ENCODE results near the gene ITGAX. TPM values are rescaled to one million over a fixed set of nuclear protein-coding genes. Genes with fewer than 3 reads are reported as not detected.

ITGAX gene
- total and polyA plus RNA-seq, 7 donors: 0.60 to 7.6 (median 1.8) TPM

DNA sequence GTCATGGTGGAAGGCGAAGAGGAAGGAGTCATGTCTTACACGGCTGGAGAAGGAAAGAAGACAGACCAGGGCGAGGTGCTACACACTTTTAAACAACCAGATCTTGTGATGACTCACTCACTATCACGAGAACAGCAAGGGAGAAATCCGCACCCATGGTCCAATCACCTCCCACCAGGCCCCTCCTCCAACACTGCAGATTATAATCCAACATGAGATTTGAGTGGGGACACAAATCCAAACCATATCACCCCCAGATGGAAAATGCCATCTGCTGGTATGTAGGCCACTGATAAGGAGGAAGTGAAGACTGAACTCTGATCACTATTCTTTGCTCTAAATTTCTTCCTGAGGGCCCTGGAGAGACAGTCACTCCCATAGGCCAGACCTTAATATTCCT, 7.5 kb upstream of the ITGAX start:
- Histone ChIP-seq H3K9me3 (no peaks in the 10 kb centered on the region), H3K36me3 (no peaks in the 10 kb centered on the region), H3K4me1 (no peaks in the 10 kb centered on the region), H3K27me3 (peaks cover 0 to 6% (median 0%) of the 10 kb centered on the region in 3 donors), H3K4me3 (no peak overlapping the region), H3K27ac (no peak overlapping the region)
- 62 to 76% methylated on average over 5 of the region's 5 CpGs for WGBS, 2 donors
- intact Hi-C loops (cut with DNase I): no loop called here
- TF ChIP-seq EP300 (IDR thresholded peaks at IDR 0.05) (no peak), POLR2AphosphoS5 (IDR thresholded peaks at IDR 0.05) (no peak), POLR2A (IDR thresholded peaks at IDR 0.05) (no peak)
- TF ChIP-seq, protein P1, sequence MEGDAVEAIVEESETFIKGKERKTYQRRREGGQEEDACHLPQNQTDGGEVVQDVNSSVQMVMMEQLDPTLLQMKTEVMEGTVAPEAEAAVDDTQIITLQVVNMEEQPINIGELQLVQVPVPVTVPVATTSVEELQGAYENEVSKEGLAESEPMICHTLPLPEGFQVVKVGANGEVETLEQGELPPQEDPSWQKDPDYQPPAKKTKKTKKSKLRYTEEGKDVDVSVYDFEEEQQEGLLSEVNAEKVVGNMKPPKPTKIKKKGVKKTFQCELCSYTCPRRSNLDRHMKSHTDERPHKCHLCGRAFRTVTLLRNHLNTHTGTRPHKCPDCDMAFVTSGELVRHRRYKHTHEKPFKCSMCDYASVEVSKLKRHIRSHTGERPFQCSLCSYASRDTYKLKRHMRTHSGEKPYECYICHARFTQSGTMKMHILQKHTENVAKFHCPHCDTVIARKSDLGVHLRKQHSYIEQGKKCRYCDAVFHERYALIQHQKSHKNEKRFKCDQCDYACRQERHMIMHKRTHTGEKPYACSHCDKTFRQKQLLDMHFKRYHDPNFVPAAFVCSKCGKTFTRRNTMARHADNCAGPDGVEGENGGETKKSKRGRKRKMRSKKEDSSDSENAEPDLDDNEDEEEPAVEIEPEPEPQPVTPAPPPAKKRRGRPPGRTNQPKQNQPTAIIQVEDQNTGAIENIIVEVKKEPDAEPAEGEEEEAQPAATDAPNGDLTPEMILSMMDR (IDR thresholded peaks at IDR 0.05): no peak
- peak; percentile 9 for DNase-seq

DNA sequence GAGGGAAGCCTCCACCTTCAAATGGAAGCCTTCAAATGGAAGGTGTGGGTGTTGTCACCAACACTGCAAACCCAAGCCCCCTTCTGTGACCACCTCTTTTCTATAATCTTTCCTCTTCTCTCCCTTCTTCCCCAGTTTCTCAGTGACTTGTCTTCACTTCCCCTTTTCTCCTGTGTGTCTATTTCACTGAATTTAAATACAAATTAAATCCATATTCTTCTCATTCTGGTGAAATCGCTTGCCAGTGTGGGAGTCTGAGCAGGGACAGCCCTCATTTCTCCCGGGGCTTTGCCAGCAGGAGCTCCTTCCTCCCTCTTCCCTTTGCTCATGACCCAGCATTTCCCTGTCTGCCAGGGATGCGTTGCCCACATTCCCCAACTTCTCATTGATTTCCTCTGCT, 6.4 kb upstream of the ITGAX start:
- Histone ChIP-seq H3K4me3 (no peak overlapping the region), H3K27ac (no peak overlapping the region), H3K4me1 (no peaks in the 10 kb centered on the region), H3K9me3 (no peaks in the 10 kb centered on the region), H3K36me3 (no peaks in the 10 kb centered on the region), H3K27me3 (peaks cover 0 to 6% (median 0%) of the 10 kb centered on the region in 3 donors)
- intact Hi-C loops (cut with DNase I): no loop called here
- TF ChIP-seq, protein P1 (IDR thresholded peaks at IDR 0.05): no peak
- no peak for TF ChIP-seq POLR2A (IDR thresholded peaks at IDR 0.05)
- TF ChIP-seq POLR2AphosphoS5 (IDR thresholded peaks at IDR 0.05): no peak
- no peak for TF ChIP-seq EP300 (IDR thresholded peaks at IDR 0.05)
- 41 to 48% methylated on average over 3 of the region's 3 CpGs for WGBS, 2 donors
- no peak for DNase-seq

DNA sequence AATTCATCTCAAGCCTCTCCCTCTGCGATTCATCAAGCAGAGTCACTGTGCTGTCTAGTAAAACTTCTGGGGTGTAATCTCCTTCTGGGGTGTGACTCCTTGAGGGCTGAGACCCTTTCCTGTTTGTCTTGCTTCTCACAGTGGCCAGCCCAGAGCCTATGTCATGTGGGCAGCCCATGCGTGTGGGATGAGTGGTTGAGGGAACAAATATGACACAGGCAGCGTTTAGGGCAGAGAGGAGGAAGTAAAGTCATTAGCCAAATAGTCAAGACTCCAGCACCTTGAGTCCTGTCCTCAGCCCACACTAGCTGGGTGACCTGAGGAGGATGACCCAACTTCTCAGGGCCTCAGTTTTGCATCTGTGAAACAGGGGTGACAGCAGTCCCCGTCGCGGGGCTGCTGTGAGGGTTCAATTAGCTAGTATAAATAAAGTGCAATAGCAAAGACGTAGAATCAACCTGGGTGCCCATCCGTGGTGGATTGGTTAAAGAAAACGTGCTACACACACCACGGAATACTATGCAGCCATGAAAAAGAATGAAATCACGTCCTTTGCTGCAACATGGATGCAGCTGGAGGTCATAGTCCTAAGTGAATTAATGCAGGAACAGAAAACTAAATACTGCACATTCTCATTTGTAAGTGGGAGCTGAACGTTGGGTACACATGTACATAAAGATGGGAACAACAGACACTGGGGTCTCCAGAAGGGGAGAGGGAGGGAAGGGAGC, 4.5 kb upstream of the ITGAX start:
- Histone ChIP-seq H3K36me3 (no peaks in the 10 kb centered on the region), H3K9me3 (no peaks in the 10 kb centered on the region), H3K27me3 (peaks cover 0 to 6% (median 0%) of the 10 kb centered on the region in 3 donors), H3K4me3 (no peak overlapping the region), H3K4me1 (no peaks in the 10 kb centered on the region), H3K27ac (no peak overlapping the region)
- DNase-seq: no peak
- peak in 2 of 4 donors; percentile 35 to 42 for TF ChIP-seq EP300 (IDR thresholded peaks at IDR 0.05)
- TF ChIP-seq, protein P1 (IDR thresholded peaks at IDR 0.05): no peak
- whole genome bisulfite sequencing, 2 donors: 70 to 76% methylated on average over 12 of the region's 12 CpGs
- intact Hi-C loops (cut with DNase I): no loop called here

DNA sequence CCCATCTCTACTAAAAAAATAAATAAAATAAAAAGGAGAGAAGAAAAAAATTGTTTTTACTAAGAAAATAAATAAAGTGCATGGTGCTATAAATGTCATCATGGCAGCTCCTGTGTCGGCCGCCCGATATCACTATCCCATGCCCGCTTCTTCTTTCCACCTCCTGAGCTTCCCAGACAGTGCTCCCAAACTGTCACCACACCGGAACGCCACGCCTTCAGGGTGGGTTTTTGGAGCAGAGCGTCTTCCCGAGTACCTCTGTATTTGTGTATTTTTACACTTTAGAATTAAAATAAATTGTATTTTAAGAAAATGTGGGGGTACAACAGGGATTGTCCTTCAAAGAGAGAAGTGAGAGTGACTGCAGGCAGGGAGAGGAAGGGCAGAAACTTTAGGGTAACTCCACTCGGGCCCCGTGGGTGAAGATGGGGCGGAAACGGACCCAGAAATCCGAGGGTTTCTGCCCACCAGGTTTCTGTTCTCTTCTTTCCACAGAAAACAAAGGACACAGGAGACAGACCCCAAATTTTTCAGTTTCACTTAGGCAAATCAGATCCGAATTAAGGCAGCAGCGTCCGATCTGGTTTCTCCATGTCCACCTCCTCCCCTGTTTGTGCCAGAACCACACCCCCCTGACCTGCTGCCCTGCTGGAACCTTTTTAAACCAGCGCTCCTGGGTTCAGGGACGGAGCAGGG, 3.6 kb upstream of the ITGAX start:
- Histone ChIP-seq H3K36me3 (no peaks in the 10 kb centered on the region), H3K4me3 (no peak overlapping the region), H3K27ac (peak overlapping the region in 2 of 4 donors; percentile 40 to 52), H3K9me3 (no peaks in the 10 kb centered on the region), H3K27me3 (peaks cover 0 to 6% (median 0%) of the 10 kb centered on the region in 3 donors), H3K4me1 (no peaks in the 10 kb centered on the region)
- intact Hi-C loops (cut with DNase I): no loop called here
- WGBS, 2 donors: 69 to 76% methylated on average over 19 of the region's 19 CpGs
- TF ChIP-seq POLR2AphosphoS5 (IDR thresholded peaks at IDR 0.05) (no peak), POLR2A (IDR thresholded peaks at IDR 0.05) (no peak), EP300 (IDR thresholded peaks at IDR 0.05) (no peak)
- TF ChIP-seq, protein P1 (IDR thresholded peaks at IDR 0.05): no peak
- no peak for DNase-seq

Data from sigmoid colon (tissue), 7 donors.